ENCODE results near the gene NHSL1. TPM values are rescaled to one million over a fixed set of nuclear protein-coding genes. Genes with fewer than 3 reads are reported as not detected.
A peak's percentile ranks its signal among the peaks of the same experiment; 100 is the strongest.

Gene NHSL1
- total RNA-seq, 1 donor from 2014 or later = 45.1 TPM

DNA sequence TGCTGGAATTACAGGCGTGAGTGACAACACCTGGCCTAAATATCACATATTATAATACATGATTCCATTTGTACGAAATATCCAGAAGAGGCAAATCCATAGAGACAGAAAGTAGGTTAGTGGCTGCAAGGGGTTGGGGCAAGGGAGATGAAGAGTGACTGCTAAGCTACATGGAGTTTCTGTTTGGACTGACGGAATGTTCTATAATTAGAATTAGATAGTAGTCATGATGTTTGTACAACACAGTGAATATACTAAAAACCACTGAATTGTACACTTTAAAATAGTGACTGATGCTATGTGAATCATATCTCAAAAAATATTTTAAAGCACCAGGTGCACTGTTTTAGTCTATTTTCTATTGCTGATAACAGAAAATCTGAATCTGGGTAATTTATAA, 99.0 kb downstream of the NHSL1 start:
- DNase-seq = no peak

DNA sequence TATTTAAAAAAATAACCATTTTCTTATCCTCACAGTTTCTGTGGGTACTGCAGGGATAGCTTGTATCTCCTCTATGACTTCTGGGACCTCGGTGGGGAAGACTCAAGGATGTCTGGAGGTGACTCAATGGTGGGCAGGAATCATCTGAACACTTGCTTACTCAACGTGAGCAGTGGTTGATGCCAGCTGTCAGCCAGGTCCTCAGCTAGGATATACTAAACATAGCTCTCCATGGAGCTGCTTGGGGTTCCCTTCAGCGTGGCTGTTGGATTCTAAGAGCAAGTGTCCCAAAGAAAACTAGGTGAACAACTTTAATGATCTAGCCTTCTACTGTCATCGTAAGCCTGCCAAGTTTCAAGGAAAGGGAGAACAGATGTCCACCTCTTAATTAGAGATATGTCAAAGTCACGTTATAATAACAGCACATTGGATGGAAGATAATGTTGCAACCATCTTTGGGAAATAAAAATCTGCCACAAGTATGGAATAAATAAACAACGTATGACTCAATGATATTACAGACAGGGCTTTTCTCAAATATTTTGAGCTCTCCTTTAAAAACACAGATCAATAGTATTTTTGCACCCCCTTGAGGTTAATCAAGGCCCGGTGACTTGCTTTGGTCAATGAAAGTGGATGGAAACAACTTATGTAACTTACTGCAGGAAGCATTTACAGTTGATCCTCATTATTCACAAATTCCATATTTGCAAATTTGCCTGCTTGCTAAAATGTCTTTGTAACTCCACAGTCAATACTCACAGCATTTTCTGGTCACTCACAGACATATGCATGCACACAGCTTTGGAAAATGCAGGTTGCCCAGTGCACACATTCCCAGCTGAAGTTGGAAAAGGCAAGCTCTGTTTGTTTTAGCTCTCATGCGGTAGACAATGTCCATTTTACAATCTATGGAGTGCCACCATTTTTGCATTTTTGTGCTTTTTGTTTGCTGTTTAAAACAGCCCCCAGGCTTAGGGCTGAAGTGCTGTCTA, 101.9 kb downstream of the NHSL1 start:
- DNase-seq = no peak

DNA sequence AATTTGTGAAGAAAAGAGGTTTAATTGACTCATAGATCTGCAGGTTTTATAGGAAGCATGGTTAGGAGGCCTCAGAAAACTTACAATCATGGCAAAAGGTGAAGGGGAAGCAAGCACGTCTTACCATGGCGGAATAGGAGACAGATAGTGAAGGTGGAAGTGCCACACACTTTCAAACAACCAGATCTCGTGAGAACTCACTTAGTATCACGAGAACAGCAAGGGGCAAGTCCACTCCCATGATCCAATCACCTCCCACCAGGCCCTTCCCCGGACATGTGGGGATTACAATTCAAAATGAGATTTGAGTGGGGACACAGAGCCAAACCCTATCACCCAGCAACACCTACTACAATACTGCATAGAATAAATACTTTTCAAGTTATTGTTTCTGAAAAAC, 102.6 kb downstream of the NHSL1 start:
- DNase-seq = no peak

DNA sequence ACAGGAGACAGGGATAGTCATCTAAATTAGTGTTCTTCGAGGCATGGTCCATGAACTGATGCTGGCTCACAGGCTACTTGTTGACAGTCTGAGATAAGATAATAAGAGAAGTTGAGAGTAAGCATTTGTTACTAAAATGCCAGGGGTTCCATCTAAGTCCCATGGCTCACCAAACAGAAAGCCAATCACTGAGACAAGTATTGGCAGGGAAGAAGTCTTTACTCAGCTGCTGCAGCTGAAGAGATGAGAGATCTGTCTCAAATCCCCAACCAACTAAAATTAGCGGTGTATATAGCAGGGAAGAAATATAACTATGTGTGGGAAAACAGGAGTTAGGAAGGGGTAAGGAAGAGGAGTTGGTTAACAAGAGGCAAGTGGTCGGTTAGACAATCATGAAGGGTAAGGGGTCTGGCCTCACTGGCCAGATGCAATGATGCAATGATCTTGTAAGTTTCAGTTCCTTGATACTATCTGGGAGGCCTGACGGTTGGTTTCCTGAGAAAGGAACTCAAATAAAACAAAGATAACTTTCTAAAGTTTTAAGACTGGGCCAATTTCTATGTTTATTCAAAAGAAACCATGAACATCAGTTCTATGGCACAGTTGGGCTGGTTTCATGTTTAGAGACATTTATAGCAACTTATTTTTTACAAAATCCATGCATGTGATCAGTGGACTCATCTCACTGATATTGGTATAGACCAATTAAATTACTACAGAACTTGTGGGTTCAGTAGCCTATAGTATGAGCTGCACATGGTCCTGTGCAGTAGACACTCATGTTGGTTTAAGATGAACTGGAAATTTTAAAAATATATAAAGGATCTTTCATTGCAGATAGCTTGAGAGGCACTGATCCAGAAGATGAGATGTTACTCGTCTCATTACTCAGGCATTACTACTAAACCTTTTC, 105.2 kb downstream of the NHSL1 start:
- DNase-seq = no peak

DNA sequence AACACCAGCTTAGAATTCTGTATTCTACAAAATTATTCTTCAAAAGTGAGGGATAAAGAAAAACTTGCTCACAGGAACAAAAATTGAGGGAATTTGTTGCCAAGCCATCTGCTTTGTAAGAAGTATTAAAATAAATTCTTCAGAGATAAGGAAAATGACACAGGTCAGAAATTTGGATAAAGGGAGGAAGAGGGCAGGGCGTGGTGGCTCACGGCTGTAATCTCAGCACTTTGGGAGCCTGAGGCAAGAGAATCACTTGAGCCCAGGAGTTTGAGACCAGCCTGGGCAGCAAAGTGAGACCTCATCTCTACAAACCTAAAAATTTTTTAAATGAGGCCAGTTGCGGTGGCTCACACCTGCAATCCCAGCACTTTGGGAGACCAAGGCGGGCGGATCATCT, 109.7 kb downstream of the NHSL1 start:
- no peak for DNase-seq

DNA sequence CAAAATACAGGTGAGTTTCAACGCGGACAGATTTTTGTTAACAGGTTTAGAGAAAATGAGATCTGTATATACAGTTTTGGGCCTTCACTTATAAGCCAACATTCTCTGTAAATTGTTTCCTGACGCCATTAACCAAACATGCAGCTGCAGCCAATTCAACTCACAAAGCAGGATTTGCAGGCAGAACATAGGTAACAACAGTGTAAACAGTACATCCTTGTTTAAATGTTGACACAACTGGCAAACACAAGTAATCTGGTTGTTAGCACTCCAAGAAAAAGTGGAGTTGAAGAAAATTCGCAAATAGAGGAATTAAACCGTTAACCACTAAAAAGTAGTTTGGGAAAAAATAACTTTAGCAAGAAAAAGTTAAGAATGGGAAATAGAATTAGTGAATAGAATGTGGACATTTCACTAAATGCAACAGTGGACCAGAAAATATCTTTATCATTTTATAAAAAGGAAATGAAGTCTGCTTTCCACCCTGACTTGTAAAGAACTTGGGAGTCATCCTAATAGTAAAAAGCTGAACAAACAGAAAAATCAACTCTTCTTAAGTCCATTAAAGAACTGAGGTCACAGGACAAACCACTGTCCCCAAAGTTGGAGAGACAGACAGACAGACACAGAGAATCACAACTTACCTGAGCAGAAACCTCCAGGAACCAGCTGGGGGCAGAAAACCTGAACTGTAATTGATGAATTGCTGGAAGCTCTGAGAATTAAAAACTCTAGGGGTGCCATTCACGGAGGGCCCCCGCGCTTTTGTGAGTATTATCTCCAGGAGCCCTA, 111.5 kb downstream of the NHSL1 start:
- no peak for DNase-seq

DNA sequence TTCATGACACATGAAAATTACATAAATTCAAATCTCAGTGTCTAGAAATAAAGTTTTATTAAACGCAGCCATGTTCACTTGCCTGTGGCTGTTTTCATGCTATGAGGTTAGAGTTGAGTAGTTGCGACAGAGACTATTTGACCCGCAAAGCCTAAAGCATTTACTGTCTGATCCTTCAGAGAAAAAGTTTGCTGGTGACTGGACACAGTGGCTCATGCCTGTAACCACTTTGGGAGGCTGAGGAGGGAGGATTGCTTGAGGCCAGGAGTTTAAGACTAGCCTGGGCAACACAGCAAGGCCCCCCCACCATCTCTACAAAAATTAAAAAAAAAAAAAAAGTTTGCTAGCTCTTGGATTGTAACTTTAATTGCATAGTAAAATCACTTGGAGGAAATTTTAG, 112.4 kb downstream of the NHSL1 start:
- DNase-seq = no peak

DNA sequence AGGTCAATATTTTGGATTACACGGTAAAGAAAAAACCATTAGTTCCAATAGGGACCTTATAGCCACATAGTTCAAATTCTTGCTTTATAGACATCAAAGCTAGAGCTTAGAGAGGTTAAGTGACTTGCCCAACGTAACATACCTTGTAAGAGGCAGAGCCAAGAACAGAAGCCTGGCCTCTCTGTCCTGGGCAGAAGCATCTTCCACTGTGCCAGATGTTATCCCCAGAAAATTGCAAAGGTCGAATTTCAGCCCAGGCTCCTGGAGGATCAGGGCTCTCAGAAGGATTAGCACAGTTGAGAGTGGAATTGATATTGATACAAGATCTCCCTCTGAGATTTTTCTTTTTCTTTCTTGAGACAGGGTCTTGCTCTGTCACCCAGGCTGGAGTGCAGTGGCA, 115.5 kb downstream of the NHSL1 start:
- no peak for DNase-seq

DNA sequence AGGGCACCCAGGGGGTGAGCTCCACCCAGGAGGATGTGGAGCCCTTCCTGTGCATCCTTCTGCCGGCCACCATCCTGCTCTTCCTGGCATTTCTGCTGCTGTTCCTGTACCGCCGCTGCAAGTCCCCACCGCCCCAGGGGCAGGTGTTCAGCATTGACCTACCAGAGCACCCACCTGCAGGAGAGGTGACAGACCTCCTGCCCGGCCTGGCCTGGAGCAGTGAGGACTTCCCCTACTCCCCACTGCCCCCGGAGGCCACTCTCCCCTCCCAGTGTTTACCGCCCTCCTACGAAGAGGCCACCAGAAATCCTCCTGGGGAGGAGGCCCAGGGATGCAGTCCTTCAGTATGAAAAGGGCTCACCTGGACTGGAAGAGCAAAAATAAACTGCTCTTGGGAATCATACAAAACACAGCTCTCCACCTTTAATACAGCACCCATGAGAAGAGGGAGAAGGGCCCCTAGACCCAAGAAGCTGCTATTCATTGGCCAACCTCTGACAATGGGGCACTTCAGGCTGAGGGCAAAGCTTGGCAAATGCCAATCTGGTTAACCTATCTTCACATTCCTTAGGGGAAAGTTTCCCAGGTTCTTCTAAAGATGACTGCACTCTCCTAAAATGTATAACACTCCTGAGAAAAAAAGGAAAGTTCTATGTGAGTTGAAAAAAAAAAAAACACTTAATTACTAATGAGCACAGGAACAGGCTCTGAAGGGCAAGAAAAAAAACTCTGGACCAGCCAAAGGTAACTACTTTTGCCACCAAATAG, 116.6 kb downstream of the NHSL1 start:
- DNase-seq = no peak

DNA sequence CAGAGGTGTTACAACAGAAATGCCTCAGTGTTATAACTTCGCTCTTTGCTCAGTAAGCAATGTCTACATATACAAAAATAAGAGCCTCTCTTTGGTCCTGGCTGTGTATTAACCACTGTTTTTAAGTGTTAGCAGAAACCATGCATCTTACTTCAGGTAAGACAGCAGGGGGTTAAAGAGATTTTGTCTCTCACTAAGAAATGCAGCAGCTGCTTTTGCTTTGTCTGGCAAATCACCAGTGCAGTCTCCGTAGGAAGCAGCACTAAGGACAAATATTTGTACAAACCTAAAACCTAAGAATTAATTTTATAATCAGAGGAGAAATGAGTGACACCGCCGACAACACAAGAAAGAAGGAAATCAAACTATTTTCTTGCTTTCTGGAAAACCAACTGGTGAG, 120.8 kb downstream of the NHSL1 start:
- DNase-seq = no peak

DNA sequence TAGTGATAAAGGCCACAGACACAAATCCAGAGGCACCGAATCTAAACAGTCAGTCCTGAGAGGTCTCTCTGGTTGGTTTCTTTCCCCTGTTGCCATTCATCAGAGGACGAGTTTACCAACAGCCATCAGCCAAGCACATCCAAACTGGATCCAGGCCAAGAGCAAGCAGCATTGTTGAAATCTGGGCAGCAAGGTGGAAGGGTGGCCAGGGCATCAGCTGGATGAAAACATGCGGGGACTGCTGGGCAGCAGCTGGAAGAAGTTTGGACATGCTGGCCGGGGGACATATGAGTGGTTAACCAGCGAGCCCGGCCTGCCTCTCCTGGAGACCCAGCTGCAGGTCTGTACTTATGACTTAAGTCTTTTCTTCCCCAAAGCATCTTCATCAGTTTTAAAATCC, 121.5 kb downstream of the NHSL1 start, which contains the start of gene SMIM28:
SMIM28 (plus strand) TSS at position 62 of the 400 bp plus-strand sequence; CDS start at position 230, 168 bp downstream.
- no peak for DNase-seq

DNA sequence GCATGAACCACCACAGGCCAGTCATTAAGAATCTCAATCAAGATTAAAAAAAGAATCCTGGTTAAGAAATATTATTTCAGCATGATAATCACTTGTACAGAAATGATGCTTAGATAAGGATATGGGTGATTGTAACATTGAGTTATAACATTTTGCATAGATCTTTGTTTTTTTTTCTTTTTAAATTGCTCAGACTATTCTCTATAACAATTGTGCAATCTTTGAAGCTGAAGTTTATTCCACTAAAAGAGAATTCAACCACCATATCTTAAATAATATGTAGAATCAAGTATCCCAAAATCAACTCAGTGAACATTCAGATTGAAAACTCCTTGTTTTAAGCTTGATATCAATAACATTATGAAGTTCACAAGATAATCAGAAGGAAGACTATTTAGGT, 122.3 kb downstream of the NHSL1 start:
- no peak for DNase-seq

DNA sequence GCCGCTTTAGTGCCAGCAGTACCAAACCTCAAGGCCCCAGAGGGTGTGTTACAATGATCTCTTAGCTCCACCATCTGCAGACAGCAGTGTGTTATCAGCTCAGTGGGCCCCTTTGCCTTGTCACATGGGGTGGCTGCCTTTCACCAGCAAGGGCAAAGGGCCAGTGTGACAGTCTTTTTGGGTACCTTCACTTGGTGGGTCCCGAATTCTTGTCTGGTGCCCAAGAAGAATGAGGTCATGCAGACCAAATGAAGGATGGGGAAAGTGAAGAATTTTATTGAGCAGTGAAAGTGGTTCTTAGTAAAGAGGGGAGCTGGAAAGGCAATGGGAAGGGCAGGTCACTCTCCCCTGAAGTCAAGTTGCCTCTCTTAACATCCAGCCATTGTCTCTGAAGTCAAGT, 124.5 kb downstream of the NHSL1 start:
- no peak for DNase-seq

DNA sequence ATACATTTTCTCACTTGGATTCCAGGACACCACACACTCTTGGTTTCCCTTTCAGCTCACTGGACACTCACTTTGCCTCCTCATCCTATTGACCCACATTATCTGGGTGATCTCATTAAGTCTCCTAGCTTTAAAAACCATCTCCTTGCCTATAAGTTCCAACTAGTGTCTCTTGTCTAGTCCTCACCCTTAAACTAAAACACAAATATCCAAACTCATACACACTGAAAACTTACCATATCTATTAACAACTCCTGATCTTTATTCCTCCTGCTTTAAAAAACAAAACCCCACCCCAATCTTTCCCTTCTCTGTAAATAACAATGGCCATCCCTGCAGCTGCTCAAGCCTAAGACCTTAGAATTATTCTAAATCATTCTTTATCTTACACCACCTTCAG, 125.1 kb downstream of the NHSL1 start:
- no peak for DNase-seq

DNA sequence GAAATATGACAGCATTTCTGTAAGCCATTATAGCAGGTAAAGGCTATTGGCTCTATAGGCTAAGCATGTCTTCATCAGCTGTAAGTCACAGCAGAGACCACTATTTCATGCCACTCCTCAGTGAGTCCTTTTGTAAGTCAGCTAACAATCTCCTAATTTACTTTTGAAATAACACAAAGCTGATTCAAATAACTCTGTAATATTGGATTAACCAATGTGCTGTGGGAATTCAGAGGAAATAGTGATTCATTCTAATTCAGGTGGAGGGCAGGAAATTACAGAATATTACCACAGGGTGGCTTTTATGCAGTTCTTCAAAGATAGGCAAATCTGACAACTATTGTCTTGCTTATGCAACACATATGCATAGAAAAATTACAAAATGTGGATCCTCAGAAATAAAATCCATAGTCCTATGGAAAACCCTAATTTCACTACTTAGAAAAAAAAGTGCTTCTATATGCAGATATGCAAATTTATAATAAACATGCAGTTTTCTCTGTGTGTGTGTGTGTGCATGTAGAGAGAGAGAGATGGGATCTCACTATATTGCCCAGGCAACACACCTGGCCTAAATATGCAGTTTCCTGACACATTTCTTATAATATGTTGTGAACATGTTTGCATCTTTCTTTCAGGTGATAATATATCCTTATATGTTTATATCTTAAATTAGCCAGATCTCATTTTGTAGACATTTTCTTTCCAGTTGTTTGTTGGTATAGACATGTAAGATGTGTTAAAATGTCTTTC, 126.4 kb downstream of the NHSL1 start:
- peak; percentile 78 for DNase-seq

Other genes starting within 250 kb of the NHSL1 start
- not detected in 2 replicates for gene SMIM28, start 121.6 kb downstream of the NHSL1 start, total RNA-seq
- gene HEBP2, start 95.3 kb downstream of the NHSL1 start, total RNA-seq = 35.8 and 46.3 TPM in 2 replicates

Measured in dermis blood vessel endothelial cell (primary cell).